ENCODE measurements around the gene ELANE. TPM values are rescaled to one million over a fixed set of nuclear protein-coding genes. Genes with fewer than 3 reads are reported as not detected.

The ELANE gene
- total RNA-seq, 1 donor from 2014 or later: not detected

DNA sequence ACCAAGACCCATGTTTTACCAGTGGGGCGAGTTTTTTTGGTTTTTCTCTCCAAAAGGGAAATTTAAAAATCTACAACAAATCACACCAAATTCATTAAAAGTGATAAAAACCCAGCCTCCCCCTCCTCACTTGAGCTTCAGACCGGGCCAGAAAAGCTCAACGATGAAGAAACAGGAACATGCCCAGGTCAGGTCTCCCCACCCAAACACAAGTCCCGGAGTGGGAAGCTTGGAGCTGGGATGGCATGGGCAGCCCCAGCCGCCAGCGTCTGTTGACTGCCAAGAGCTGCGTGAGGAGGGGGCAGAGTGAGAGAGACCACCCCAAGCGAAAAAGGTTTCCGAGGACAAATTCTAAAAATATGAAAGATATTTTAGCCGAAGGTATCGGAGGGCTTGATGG, 44.9 kb downstream of the ELANE start:
- H3K36me3 Mint-ChIP-seq: peaks cover 4% of the 10 kb centered on the region
- no peak overlapping the region for H3K4me3 Mint-ChIP-seq
- TF ChIP-seq, protein P1, sequence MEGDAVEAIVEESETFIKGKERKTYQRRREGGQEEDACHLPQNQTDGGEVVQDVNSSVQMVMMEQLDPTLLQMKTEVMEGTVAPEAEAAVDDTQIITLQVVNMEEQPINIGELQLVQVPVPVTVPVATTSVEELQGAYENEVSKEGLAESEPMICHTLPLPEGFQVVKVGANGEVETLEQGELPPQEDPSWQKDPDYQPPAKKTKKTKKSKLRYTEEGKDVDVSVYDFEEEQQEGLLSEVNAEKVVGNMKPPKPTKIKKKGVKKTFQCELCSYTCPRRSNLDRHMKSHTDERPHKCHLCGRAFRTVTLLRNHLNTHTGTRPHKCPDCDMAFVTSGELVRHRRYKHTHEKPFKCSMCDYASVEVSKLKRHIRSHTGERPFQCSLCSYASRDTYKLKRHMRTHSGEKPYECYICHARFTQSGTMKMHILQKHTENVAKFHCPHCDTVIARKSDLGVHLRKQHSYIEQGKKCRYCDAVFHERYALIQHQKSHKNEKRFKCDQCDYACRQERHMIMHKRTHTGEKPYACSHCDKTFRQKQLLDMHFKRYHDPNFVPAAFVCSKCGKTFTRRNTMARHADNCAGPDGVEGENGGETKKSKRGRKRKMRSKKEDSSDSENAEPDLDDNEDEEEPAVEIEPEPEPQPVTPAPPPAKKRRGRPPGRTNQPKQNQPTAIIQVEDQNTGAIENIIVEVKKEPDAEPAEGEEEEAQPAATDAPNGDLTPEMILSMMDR (IDR thresholded peaks at IDR 0.05; ENCODE audit: unreplicated experiment): no peak
- H3K4me1 Mint-ChIP-seq: no peaks in the 10 kb centered on the region
- no peaks in the 10 kb centered on the region for H3K9me3 Mint-ChIP-seq
- peaks cover 2% of the 10 kb centered on the region for H3K27me3 Mint-ChIP-seq (ENCODE audit: low read depth)
- no peak overlapping the region for H3K27ac Mint-ChIP-seq
- no peak for DNase-seq (ENCODE audit: low spot score in 2 of 2, unreplicated experiment in 2 of 2)

DNA sequence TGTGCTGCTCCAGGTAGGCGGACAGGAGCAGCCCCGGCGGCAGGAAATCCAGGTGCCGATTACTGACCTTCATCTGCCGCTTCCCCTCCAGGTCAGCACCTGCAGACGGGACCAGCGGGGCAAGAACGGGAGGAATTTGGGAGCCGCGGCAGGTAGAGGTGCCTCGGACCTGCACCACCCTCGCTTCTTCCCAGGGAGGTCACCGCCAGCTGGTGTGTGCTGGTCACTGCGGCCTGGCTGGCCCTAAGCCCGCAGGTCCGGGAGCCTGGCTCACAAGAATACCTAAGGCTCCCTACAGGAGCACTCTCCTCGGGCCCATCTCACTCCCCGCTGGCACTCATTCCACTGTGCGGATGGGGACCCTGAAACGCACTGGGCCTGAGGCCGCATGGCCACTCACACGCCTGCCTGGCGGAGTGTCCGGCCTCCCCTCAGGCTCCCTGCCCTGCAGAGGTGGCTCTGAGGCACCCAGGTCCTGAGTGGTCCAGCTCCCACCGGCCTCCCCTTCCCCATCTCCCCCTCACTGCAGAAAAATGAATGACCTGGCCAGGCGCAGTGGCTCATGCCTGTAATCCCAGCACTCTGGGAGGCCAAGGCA, 45.4 kb downstream of the ELANE start:
- Mint-ChIP-seq H3K4me1 (no peaks in the 10 kb centered on the region), H3K36me3 (peaks cover 4% of the 10 kb centered on the region), H3K27me3 (ENCODE audit: low read depth) (peaks cover 2% of the 10 kb centered on the region), H3K27ac (no peak overlapping the region), H3K9me3 (no peaks in the 10 kb centered on the region), H3K4me3 (no peak overlapping the region)
- no peak for DNase-seq (ENCODE audit: low spot score in 2 of 2, unreplicated experiment in 2 of 2)
- TF ChIP-seq, protein P1 (IDR thresholded peaks at IDR 0.05; ENCODE audit: unreplicated experiment): no peak

DNA sequence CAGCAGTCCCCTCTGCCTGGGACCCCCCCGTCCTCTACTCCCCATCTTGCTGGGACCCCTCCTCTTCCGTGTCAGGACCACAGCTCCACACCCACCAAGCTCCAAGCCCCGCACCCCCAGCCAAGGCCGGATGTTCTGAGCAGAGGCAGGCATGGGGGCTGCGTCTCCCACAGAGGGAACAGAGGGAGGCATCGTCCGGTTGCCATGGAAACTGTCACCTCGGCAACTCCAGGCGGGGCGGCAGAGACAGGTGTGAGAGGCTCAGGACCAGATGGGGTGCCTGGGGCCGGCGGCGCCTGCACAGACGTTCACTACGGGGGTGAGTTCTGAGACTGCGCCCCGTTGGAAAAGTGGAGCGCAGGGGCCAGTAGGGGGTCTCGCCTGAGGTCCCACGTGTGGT, 46.6 kb downstream of the ELANE start:
- no peak for DNase-seq (ENCODE audit: low spot score in 2 of 2, unreplicated experiment in 2 of 2)
- Mint-ChIP-seq H3K27ac (no peak overlapping the region), H3K9me3 (no peaks in the 10 kb centered on the region), H3K27me3 (ENCODE audit: low read depth) (no peaks in the 10 kb centered on the region), H3K4me1 (no peaks in the 10 kb centered on the region), H3K36me3 (peaks cover 4% of the 10 kb centered on the region), H3K4me3 (no peak overlapping the region)
- TF ChIP-seq, protein P1 (IDR thresholded peaks at IDR 0.05; ENCODE audit: unreplicated experiment): no peak

DNA sequence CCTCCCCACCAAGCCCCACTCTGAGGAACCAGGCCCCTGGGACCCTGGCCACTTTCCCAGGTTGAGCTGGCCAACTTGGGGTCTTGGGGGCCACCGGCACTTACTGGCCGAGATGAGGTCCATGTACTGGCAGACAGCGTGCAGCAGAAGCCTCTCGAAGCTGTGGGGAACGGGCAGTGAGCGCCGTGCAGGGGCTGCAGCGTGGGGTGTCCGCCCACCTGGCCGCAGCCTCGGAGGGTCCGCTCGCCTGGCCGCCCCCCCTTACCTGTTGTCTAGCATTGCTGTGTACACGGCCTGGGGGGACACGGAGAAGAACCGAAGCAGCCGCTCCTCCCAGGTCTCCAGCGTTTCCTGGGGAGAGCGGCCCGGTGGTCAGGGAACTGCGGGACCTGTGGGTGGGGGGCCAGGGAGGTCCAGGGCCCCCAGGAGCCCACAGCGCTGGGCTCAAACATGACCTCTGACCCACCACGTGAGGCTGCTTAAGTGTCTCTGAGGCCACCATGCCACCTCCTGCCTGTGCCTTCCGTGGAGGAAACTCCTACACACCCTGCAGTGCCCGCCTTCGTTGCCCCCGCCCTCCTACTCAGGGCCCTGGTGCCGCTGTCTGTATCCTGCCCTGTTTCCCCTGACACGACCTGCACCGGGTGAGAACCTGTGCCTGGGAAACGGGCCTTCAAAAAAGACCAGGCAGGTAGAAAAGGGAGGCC, 47.4 kb downstream of the ELANE start:
- H3K36me3 Mint-ChIP-seq: peaks cover 8% of the 10 kb centered on the region
- no peaks in the 10 kb centered on the region for H3K27me3 Mint-ChIP-seq (ENCODE audit: low read depth)
- no peak for DNase-seq (ENCODE audit: low spot score in 2 of 2, unreplicated experiment in 2 of 2)
- TF ChIP-seq, protein P1 (IDR thresholded peaks at IDR 0.05; ENCODE audit: unreplicated experiment): no peak
- H3K27ac Mint-ChIP-seq: no peak overlapping the region
- peaks cover 3% of the 10 kb centered on the region for H3K4me1 Mint-ChIP-seq
- H3K4me3 Mint-ChIP-seq: no peak overlapping the region
- H3K9me3 Mint-ChIP-seq: no peaks in the 10 kb centered on the region

DNA sequence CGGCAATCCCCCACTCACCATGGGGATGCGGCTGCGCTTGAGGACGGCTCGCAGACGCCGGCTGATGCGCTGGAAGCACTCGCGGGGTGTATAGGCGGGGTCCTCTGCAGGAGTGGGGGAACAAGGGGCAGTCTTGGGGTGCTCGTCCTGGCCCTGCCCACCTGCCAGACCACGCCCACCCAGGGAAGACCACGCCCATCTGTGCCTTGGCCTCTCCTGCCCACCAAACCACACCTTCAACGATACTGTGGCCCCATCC, 47.9 kb downstream of the ELANE start:
- no peak overlapping the region for H3K27ac Mint-ChIP-seq
- H3K4me1 Mint-ChIP-seq: peaks cover 3% of the 10 kb centered on the region
- TF ChIP-seq, protein P1 (IDR thresholded peaks at IDR 0.05; ENCODE audit: unreplicated experiment): no peak
- no peak for DNase-seq (ENCODE audit: low spot score in 2 of 2, unreplicated experiment in 2 of 2)
- H3K27me3 Mint-ChIP-seq (ENCODE audit: low read depth): no peaks in the 10 kb centered on the region
- H3K36me3 Mint-ChIP-seq: peaks cover 8% of the 10 kb centered on the region
- no peaks in the 10 kb centered on the region for H3K9me3 Mint-ChIP-seq
- no peak overlapping the region for H3K4me3 Mint-ChIP-seq
